Mesothelial cell of epicardium (in vitro differentiated cells): ENCODE data around the gene ZSCAN22. TPM values are rescaled to one million over a fixed set of nuclear protein-coding genes. Genes with fewer than 3 reads are reported as not detected.
"Not testable (repeated sequence)": the region's sequence is repeated elsewhere in the genome, so short reads cannot be mapped to it uniquely, and the experiment has no call there.

Source experiments
- DNase-seq, 2 experiments: peaks; one replicate each; pipeline ENCODE4 v3.0.0; 2021; ENCODE audit warnings: low spot score in 2 of 2; ENCODE audit not compliant: unreplicated experiment in 2 of 2
- H3K27ac Mint-ChIP-seq: 2 replicates; pipeline ENCODE4 v1.8.0; 2021; ENCODE audit warnings: mixed read lengths
- H3K27me3 Mint-ChIP-seq: 2 replicates; pipeline ENCODE4 v1.8.0; 2021; ENCODE audit warnings: low read depth, mixed read lengths
- H3K36me3 Mint-ChIP-seq: 2 replicates; pipeline ENCODE4 v1.8.0; 2021; ENCODE audit warnings: mixed read lengths
- H3K4me1 Mint-ChIP-seq: 2 replicates; pipeline ENCODE4 v1.8.0; 2021; ENCODE audit warnings: mixed read lengths
- H3K4me3 Mint-ChIP-seq: 2 replicates; pipeline ENCODE4 v1.8.0; 2021; ENCODE audit warnings: mild to moderate bottlenecking, moderate library complexity, mixed read lengths
- H3K9me3 Mint-ChIP-seq: 2 replicates; pipeline ENCODE4 v1.8.0; 2021; ENCODE audit warnings: mixed read lengths
- total RNA-seq: library from RNA; stranded (reverse); gene quantifications from 3 replicates; pipeline ENCODE4 v1.2.1, GENCODE V29; 2021
- TF ChIP-seq, protein P1 (sequence below): fragments of 200-600 bp; sonication (generic); IDR thresholded peaks from one replicate; pipeline ENCODE4 v1.5.0; 2021; ENCODE audit warnings: antibody characterized with exemption; ENCODE audit not compliant: unreplicated experiment

Gene ZSCAN22
- total RNA-seq, 1 donor from 2014 or later = 3.8 TPM

- no peak for DNase-seq
- Mint-ChIP-seq H3K4me3 (no peak overlapping the region), H3K27ac (no peak overlapping the region), H3K9me3 (no peaks in the 10 kb centered on the region), H3K36me3 (peaks cover 42% of the 10 kb centered on the region), H3K27me3 (no peaks in the 10 kb centered on the region), H3K4me1 (peaks cover 21% of the 10 kb centered on the region)
- TF ChIP-seq, protein P1, sequence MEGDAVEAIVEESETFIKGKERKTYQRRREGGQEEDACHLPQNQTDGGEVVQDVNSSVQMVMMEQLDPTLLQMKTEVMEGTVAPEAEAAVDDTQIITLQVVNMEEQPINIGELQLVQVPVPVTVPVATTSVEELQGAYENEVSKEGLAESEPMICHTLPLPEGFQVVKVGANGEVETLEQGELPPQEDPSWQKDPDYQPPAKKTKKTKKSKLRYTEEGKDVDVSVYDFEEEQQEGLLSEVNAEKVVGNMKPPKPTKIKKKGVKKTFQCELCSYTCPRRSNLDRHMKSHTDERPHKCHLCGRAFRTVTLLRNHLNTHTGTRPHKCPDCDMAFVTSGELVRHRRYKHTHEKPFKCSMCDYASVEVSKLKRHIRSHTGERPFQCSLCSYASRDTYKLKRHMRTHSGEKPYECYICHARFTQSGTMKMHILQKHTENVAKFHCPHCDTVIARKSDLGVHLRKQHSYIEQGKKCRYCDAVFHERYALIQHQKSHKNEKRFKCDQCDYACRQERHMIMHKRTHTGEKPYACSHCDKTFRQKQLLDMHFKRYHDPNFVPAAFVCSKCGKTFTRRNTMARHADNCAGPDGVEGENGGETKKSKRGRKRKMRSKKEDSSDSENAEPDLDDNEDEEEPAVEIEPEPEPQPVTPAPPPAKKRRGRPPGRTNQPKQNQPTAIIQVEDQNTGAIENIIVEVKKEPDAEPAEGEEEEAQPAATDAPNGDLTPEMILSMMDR = no peak
Observed at GRCh38 chr19:58307736-58308135, 19.1 kb upstream of the ZSCAN22 start.

DNA sequence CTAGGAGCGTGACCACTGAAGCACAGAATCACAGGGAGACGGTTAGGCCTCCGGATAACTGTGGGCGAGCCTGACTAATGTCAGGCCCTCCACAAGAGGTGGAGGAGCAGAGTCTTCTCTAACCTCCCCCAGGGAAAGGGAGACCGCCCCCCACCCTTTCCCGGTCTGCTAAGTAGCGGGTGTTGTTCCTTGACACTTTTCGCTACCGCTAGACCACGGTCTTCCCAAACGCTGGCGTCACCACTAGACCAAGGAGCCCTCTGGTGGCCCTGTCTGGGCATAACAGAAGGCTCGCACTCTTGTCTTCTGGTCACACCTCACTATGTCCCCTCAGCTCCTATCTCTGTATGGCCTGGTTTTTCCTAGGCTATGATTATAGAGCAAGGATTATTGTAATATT lies 16.1 kb upstream of the ZSCAN22 start:
- peaks cover 64% of the 10 kb centered on the region for H3K36me3 Mint-ChIP-seq
- not testable (repeated sequence) for H3K4me1 Mint-ChIP-seq, H3K27ac Mint-ChIP-seq, H3K9me3 Mint-ChIP-seq, H3K27me3 Mint-ChIP-seq, H3K4me3 Mint-ChIP-seq
- DNase-seq = peak in 1 of 2 experiments; percentile 60
- TF ChIP-seq, protein P1 = peak; percentile 39

DNA sequence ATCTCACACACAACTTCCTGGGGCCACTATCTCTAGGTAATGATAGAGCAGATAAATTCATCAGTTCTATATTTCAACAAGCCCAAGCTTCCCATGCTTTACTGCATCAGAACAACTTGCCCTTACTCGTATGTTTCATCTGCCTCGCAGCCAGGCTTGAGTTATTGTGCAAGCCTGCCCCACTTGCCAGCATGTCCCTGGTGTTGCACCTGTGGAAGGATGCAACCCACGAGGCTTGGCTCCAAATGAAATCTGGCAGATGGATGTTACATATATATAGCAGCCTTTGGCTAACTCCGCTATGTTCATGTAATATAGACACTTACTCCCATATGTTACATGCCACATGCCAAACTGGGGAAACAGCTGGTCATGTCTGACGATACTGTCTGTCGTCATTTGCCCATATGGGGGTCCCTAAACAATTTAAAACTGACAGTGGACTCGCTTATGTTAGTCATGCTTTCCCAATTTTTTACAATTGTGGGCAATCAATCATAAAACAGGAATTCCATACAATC lies 15.4 kb upstream of the ZSCAN22 start:
- no peak for DNase-seq
- no peaks in the 10 kb centered on the region for H3K27me3 Mint-ChIP-seq
- H3K4me3 Mint-ChIP-seq = no peak overlapping the region
- H3K36me3 Mint-ChIP-seq = peaks cover 64% of the 10 kb centered on the region
- H3K4me1 Mint-ChIP-seq = peaks cover under 1% of the 10 kb centered on the region
- no peak overlapping the region for H3K27ac Mint-ChIP-seq
- peaks cover 6% of the 10 kb centered on the region for H3K9me3 Mint-ChIP-seq
- TF ChIP-seq, protein P1 = no peak

DNA sequence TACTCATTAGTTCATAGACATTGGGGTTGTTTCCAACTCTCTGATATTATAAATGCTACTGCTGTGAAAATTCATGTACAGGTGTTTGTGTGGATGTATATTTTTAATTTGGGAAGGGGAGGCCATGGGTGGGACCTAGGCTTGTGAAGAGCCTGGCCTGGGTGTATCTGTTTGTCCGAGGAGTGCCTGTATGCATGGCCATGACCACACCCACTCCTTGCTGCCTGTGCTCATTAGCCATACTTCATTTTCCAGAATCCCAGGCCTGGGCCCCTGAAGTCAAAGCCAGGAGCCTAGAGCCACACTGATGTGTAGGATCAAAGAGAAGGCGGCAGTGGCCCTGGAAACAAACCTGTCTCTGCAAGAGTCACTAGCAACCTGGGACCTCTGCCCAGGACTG lies 11.2 kb upstream of the ZSCAN22 start:
- TF ChIP-seq, protein P1 = no peak
- H3K36me3 Mint-ChIP-seq = peaks cover 41% of the 10 kb centered on the region
- no peaks in the 10 kb centered on the region for H3K4me1 Mint-ChIP-seq
- no peak overlapping the region for H3K27ac Mint-ChIP-seq
- H3K27me3 Mint-ChIP-seq = no peaks in the 10 kb centered on the region
- H3K4me3 Mint-ChIP-seq = no peak overlapping the region
- DNase-seq = no peak
- H3K9me3 Mint-ChIP-seq = peaks cover 6% of the 10 kb centered on the region

DNA sequence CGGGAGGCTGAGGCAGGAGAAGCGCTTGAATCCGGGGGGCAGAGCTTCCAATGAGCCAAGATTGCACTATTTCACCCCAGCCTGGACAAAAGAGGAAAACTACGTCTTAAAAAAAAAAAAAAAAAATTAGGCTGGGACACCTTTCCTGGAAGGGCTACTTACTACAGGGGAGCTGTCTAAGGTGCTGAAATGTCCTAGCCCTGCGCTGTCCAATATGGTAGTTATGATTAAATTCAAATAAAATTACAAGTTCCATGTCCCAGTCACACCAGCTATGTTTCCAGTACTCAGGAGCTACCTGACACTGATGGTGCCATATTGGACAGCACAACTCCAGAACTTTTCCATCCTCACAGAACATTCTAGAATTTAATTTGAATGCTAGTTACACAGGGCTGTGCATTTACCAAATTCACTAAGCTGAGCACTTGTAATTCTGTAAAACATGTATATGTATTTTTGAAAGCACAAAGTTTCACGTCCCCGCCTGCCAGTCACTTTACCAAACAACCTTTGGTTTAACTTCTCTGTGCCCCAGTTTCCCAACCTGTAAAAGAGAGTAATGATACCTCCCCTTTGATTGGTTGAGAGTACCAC lies 9.2 kb upstream of the ZSCAN22 start:
- H3K9me3 Mint-ChIP-seq = peaks cover 6% of the 10 kb centered on the region
- H3K4me1 Mint-ChIP-seq = no peaks in the 10 kb centered on the region
- no peaks in the 10 kb centered on the region for H3K27me3 Mint-ChIP-seq
- H3K4me3 Mint-ChIP-seq = no peak overlapping the region
- H3K36me3 Mint-ChIP-seq = peaks cover 27% of the 10 kb centered on the region
- no peak overlapping the region for H3K27ac Mint-ChIP-seq
- no peak for DNase-seq
- TF ChIP-seq, protein P1 = no peak
